Measurements from ENCODE around the gene LCP2.

Gene LCP2

DNA sequence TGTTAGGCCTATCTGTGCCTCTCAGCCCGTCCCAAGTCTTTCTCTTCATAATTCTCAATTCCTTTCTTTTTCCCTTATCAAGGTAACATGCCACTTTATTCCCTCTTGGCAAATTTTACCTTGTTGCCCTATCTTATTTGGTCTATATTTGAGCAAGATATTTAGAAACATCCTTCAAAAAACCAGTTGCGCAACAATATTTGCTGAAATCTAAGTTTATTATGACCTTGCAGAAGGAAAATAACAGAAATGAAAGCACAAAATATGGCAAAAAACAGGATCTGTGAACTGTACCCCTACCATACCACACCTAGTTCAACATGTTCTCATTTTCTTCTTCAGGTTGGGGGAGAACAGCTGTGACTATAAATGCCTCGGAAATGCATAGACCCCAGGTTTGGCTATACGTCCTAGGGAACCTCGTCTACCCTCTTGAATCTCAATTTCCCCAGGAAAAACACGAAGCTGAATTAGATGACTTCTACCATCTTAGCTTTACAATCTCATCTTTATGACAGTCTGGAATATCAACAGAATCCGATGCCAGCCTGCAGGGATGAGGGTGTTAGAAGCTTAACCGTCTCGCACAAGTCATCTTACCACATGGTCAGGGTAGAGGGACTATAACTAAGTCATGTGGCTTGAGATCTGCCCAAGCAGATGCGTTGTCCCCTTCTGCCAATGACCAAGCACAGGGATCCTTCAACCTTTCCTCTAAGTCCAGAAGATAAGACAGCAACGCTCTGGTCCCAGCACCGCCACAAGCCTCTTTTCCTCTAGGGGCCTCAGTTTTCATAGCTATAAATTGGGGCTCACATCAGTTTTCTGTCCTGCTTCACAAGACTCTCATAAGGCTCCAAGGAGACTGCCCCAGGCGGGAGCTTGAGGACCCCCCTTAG is 1.3 kb downstream of the LCP2 start:
- no peaks in the 10 kb centered on the region for H3K9me3 ChIP-seq (ENCODE audit: insufficient read depth, low read length)
- TF ChIP-seq EZH2phosphoT487 (IDR thresholded peaks at IDR 0.05; ENCODE audit: low read depth) = no peak
- TF ChIP-seq, protein P1, sequence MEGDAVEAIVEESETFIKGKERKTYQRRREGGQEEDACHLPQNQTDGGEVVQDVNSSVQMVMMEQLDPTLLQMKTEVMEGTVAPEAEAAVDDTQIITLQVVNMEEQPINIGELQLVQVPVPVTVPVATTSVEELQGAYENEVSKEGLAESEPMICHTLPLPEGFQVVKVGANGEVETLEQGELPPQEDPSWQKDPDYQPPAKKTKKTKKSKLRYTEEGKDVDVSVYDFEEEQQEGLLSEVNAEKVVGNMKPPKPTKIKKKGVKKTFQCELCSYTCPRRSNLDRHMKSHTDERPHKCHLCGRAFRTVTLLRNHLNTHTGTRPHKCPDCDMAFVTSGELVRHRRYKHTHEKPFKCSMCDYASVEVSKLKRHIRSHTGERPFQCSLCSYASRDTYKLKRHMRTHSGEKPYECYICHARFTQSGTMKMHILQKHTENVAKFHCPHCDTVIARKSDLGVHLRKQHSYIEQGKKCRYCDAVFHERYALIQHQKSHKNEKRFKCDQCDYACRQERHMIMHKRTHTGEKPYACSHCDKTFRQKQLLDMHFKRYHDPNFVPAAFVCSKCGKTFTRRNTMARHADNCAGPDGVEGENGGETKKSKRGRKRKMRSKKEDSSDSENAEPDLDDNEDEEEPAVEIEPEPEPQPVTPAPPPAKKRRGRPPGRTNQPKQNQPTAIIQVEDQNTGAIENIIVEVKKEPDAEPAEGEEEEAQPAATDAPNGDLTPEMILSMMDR (IDR thresholded peaks at IDR 0.05; ENCODE audit: low read depth, low read length) = no peak
- no peaks in the 10 kb centered on the region for H3K79me2 ChIP-seq (ENCODE audit: low read length)
- no peak overlapping the region for H3K9ac ChIP-seq (ENCODE audit: low read length)
- H3K4me2 ChIP-seq (ENCODE audit: low read length) = no peak overlapping the region
- H3K27me3 ChIP-seq (ENCODE audit: low read depth, low read length) = peaks cover 41% of the 10 kb centered on the region
- H3K27ac ChIP-seq (ENCODE audit: low read length) = no peak overlapping the region
- H3K4me3 ChIP-seq (ENCODE audit: low read length) = no peak overlapping the region
- no peaks in the 10 kb centered on the region for H3K4me1 ChIP-seq (ENCODE audit: low read length)
- no peaks in the 10 kb centered on the region for H3K36me3 ChIP-seq (replicated peaks; ENCODE audit: low read depth, low read length)
- H2AFZ ChIP-seq (ENCODE audit: low read depth, low read length) = no peak overlapping the region
- no peaks in the 10 kb centered on the region for H4K20me1 ChIP-seq (ENCODE audit: insufficient read depth, low read length)

DNA sequence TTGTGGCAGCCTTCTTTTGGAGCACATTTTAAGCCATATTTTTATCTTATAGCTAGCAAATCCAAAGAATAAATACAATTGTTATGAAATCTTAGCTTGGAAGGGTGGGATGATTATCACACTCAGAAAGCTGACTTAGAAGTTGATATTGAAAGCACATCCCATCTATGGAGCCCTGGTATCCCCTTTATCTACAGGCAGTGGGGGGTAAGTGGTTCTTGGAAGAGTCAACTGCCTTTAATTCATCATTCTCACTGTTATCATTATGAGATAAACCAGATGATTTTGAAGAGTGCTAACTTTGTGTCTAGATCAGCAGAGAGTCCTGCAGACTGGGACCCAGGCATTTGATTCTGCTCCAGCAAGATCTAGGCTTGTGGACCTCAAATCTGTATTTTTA is 3.0 kb downstream of the LCP2 start:
- no peaks in the 10 kb centered on the region for H3K79me2 ChIP-seq (ENCODE audit: low read length)
- H3K4me3 ChIP-seq (ENCODE audit: low read length) = no peak overlapping the region
- TF ChIP-seq EZH2phosphoT487 (IDR thresholded peaks at IDR 0.05; ENCODE audit: low read depth) = no peak
- TF ChIP-seq, protein P1 (IDR thresholded peaks at IDR 0.05; ENCODE audit: low read depth, low read length) = no peak
- H4K20me1 ChIP-seq (ENCODE audit: insufficient read depth, low read length) = no peaks in the 10 kb centered on the region
- H3K36me3 ChIP-seq (replicated peaks; ENCODE audit: low read depth, low read length) = no peaks in the 10 kb centered on the region
- no peaks in the 10 kb centered on the region for H3K4me1 ChIP-seq (ENCODE audit: low read length)
- H3K9ac ChIP-seq (ENCODE audit: low read length) = no peak overlapping the region
- H2AFZ ChIP-seq (ENCODE audit: low read depth, low read length) = no peak overlapping the region
- peaks cover 53% of the 10 kb centered on the region for H3K27me3 ChIP-seq (ENCODE audit: low read depth, low read length)
- no peak overlapping the region for H3K27ac ChIP-seq (ENCODE audit: low read length)
- H3K9me3 ChIP-seq (ENCODE audit: insufficient read depth, low read length) = no peaks in the 10 kb centered on the region
- no peak overlapping the region for H3K4me2 ChIP-seq (ENCODE audit: low read length)

DNA sequence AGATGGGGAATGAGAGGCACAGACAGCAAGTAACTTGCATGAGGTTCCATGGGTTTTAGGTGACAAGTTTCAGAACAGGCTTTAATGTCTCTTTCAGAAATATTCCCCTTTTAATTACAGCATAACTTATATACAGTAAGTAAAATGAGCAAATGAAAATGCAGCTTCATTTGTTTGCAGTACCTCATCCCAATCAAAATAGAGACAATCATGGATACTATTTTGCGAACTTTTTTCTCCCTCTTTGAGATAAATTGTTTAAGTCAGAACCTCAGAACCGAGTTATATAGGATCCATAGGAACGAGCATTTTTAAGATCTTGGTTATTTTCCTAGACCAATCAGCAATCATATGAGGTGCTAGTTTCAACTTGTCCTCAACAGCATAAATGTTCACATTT is 3.5 kb downstream of the LCP2 start:
- H4K20me1 ChIP-seq (ENCODE audit: insufficient read depth, low read length) = no peaks in the 10 kb centered on the region
- H2AFZ ChIP-seq (ENCODE audit: low read depth, low read length) = no peak overlapping the region
- H3K4me3 ChIP-seq (ENCODE audit: low read length) = no peak overlapping the region
- H3K79me2 ChIP-seq (ENCODE audit: low read length) = no peaks in the 10 kb centered on the region
- no peaks in the 10 kb centered on the region for H3K4me1 ChIP-seq (ENCODE audit: low read length)
- no peak overlapping the region for H3K9ac ChIP-seq (ENCODE audit: low read length)
- no peaks in the 10 kb centered on the region for H3K36me3 ChIP-seq (replicated peaks; ENCODE audit: low read depth, low read length)
- no peak overlapping the region for H3K4me2 ChIP-seq (ENCODE audit: low read length)
- H3K27ac ChIP-seq (ENCODE audit: low read length) = no peak overlapping the region
- TF ChIP-seq, protein P1 (IDR thresholded peaks at IDR 0.05; ENCODE audit: low read depth, low read length) = no peak
- no peak for TF ChIP-seq EZH2phosphoT487 (IDR thresholded peaks at IDR 0.05; ENCODE audit: low read depth)
- peaks cover 54% of the 10 kb centered on the region for H3K27me3 ChIP-seq (ENCODE audit: low read depth, low read length)
- no peaks in the 10 kb centered on the region for H3K9me3 ChIP-seq (ENCODE audit: insufficient read depth, low read length)

DNA sequence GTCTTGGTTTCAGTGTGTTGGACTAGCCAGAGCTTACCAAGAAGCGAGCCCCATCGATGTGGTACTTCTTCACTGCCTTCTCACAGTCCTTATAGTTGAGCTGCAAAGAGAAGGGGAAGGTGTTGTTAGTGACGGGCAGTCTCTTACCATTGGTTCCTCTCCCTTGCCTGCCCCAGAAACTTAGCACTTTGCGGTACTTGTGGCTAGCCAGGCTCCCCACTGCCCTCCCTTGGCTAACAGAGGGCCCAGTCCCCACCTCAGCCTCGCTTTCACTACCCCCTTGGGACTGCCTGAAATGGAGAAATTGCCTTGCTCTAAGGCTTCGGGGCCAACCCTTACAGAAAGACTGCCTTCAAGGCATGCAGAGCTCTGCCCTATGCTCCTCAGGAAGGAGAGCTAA is 4.3 kb downstream of the LCP2 start:
- Histone ChIP-seq H3K27me3 (ENCODE audit: low read depth, low read length) (peaks cover 60% of the 10 kb centered on the region), H3K4me1 (ENCODE audit: low read length) (no peaks in the 10 kb centered on the region), H3K36me3 (replicated peaks; ENCODE audit: low read depth, low read length) (no peaks in the 10 kb centered on the region), H3K4me3 (ENCODE audit: low read length) (no peak overlapping the region), H2AFZ (ENCODE audit: low read depth, low read length) (no peak overlapping the region), H3K9ac (ENCODE audit: low read length) (no peak overlapping the region), H4K20me1 (ENCODE audit: insufficient read depth, low read length) (no peaks in the 10 kb centered on the region), H3K27ac (ENCODE audit: low read length) (no peak overlapping the region), H3K79me2 (ENCODE audit: low read length) (no peaks in the 10 kb centered on the region), H3K4me2 (ENCODE audit: low read length) (no peak overlapping the region), H3K9me3 (ENCODE audit: insufficient read depth, low read length) (no peaks in the 10 kb centered on the region)
- TF ChIP-seq, protein P1 (IDR thresholded peaks at IDR 0.05; ENCODE audit: low read depth, low read length) = no peak
- no peak for TF ChIP-seq EZH2phosphoT487 (IDR thresholded peaks at IDR 0.05; ENCODE audit: low read depth)
